Measurements from ENCODE around the gene LAMA5. TPM values are rescaled to one million over a fixed set of nuclear protein-coding genes. Genes with fewer than 3 reads are reported as not detected.

The LAMA5 gene
- total RNA-seq, 1 donor from 2014 or later = 601 TPM

- Mint-ChIP-seq H3K4me1 (peaks cover 48% of the 10 kb centered on the region), H3K4me3 (peak overlapping the region; percentile 24), H3K27me3 (ENCODE audit: low read depth) (no peaks in the 10 kb centered on the region), H3K27ac (peak overlapping the region; percentile 94), H3K36me3 (no peaks in the 10 kb centered on the region), H3K9me3 (no peaks in the 10 kb centered on the region)
- DNase-seq (ENCODE audit: low spot score in 2 of 2, unreplicated experiment in 2 of 2) = peak in 1 of 2 experiments; percentile 69
- TF ChIP-seq, protein P1, sequence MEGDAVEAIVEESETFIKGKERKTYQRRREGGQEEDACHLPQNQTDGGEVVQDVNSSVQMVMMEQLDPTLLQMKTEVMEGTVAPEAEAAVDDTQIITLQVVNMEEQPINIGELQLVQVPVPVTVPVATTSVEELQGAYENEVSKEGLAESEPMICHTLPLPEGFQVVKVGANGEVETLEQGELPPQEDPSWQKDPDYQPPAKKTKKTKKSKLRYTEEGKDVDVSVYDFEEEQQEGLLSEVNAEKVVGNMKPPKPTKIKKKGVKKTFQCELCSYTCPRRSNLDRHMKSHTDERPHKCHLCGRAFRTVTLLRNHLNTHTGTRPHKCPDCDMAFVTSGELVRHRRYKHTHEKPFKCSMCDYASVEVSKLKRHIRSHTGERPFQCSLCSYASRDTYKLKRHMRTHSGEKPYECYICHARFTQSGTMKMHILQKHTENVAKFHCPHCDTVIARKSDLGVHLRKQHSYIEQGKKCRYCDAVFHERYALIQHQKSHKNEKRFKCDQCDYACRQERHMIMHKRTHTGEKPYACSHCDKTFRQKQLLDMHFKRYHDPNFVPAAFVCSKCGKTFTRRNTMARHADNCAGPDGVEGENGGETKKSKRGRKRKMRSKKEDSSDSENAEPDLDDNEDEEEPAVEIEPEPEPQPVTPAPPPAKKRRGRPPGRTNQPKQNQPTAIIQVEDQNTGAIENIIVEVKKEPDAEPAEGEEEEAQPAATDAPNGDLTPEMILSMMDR (IDR thresholded peaks at IDR 0.05; ENCODE audit: unreplicated experiment) = no peak
Observed at GRCh38 chr20:62361799-62362589, 5.1 kb downstream of the LAMA5 start.

DNA sequence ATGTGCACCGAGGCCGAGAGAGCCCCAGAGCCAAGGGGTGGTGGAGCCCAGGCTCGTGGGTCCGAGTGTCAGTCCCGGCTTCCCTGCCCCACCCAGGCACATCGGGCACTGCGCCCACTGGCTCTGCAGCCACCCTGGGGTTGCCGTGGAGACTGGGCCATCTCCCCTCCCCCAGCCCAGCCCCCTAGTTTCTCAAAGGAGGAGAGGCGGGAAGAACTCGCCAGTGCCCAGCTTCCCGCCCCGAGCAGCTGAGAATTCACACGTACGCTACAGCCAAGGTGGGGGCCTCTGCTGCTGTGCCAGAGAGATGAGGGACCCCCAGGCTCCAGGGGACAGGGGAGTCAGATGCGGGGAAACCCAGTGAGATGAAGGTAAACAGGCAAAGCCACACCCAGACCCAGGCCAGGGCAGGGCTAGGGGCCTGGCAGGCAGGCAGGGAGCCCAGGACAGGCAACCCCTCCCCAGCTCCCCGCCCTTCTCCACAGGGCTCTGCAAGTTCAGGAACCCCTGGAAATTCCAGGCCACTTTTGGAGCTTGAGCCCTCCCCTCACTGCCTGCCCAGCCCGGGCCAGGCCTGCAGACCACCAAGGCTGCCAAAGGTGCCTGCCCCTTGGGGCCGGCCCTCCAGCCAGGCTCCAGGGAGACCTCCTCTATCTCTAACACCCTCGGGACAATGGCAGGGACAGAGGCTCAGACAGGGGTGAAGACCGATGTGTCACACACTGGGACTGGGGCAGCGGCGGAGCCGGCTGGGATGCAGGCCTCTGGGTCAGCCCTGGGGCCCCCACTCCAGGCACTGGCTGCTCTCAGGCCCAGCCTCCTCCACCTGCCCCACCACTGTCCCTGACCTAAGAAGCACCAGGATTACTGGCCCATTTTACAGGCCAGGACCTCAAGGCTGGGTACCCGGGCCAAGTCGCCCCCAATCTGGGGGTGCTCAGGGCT lies 6.0 kb downstream of the LAMA5 start:
- no peaks in the 10 kb centered on the region for H3K9me3 Mint-ChIP-seq
- TF ChIP-seq, protein P1 (IDR thresholded peaks at IDR 0.05; ENCODE audit: unreplicated experiment) = no peak
- DNase-seq (ENCODE audit: low spot score in 2 of 2, unreplicated experiment in 2 of 2) = no peak
- no peak overlapping the region for H3K4me3 Mint-ChIP-seq
- H3K36me3 Mint-ChIP-seq = no peaks in the 10 kb centered on the region
- H3K4me1 Mint-ChIP-seq = peaks cover 51% of the 10 kb centered on the region
- H3K27me3 Mint-ChIP-seq (ENCODE audit: low read depth) = no peaks in the 10 kb centered on the region
- peak overlapping the region; percentile 94 for H3K27ac Mint-ChIP-seq

DNA sequence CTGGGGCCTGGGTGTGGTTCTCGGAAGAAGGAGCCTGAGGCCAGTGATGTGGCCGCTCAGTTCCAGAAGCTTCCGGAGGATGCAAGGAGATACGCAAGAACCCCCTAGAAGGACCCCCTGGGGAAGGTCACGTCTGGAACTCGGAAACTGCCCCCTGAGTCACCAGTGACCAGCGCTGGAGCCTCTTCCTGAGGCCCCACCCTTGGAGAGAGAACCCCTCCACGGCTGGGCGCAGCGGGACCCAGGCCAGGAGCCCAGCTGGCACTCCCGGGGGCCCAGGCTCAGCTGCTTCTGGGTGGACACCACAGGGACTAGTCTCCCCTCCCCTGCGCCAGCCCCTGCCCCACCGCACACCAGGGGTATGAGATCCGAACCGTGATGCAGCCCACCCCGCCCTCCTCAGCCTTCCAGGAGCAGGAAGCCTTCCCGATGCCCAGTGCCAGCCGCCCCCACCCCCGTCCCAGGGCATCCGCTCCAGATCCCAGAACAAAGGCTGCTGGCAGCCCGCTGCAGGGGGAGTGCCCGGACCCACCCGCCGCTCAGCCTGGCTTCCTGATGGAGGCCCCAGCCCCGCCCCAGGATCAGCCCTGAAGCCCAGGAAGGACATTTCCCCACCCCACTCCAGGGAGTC lies 7.5 kb downstream of the LAMA5 start:
- Mint-ChIP-seq H3K4me3 (no peak overlapping the region), H3K27ac (no peak overlapping the region), H3K36me3 (no peaks in the 10 kb centered on the region)

GRCh38 chr20:62359043-62359490 lies 8.0 kb downstream of the LAMA5 start:
- H3K4me1 Mint-ChIP-seq = peaks cover 43% of the 10 kb centered on the region
- H3K36me3 Mint-ChIP-seq = no peaks in the 10 kb centered on the region
- no peaks in the 10 kb centered on the region for H3K9me3 Mint-ChIP-seq
- no peaks in the 10 kb centered on the region for H3K27me3 Mint-ChIP-seq (ENCODE audit: low read depth)
- no peak overlapping the region for H3K4me3 Mint-ChIP-seq
- no peak for DNase-seq (ENCODE audit: low spot score in 2 of 2, unreplicated experiment in 2 of 2)
- TF ChIP-seq, protein P1 (IDR thresholded peaks at IDR 0.05; ENCODE audit: unreplicated experiment) = no peak
- peak overlapping the region; percentile 41 for H3K27ac Mint-ChIP-seq

More for the DNA sequence above, 7.5 kb downstream of the LAMA5 start:
- Mint-ChIP-seq H3K9me3 (no peaks in the 10 kb centered on the region), H3K4me1 (peaks cover 47% of the 10 kb centered on the region), H3K27me3 (ENCODE audit: low read depth) (no peaks in the 10 kb centered on the region)
- TF ChIP-seq, protein P1 (IDR thresholded peaks at IDR 0.05; ENCODE audit: unreplicated experiment) = no peak
- no peak for DNase-seq (ENCODE audit: low spot score in 2 of 2, unreplicated experiment in 2 of 2)
